ENCODE measurements around the gene CCDC192. TPM values are rescaled to one million over a fixed set of nuclear protein-coding genes. Genes with fewer than 3 reads are reported as not detected.

The CCDC192 gene
- polyA plus RNA-seq, 3 donors: not detected

DNA sequence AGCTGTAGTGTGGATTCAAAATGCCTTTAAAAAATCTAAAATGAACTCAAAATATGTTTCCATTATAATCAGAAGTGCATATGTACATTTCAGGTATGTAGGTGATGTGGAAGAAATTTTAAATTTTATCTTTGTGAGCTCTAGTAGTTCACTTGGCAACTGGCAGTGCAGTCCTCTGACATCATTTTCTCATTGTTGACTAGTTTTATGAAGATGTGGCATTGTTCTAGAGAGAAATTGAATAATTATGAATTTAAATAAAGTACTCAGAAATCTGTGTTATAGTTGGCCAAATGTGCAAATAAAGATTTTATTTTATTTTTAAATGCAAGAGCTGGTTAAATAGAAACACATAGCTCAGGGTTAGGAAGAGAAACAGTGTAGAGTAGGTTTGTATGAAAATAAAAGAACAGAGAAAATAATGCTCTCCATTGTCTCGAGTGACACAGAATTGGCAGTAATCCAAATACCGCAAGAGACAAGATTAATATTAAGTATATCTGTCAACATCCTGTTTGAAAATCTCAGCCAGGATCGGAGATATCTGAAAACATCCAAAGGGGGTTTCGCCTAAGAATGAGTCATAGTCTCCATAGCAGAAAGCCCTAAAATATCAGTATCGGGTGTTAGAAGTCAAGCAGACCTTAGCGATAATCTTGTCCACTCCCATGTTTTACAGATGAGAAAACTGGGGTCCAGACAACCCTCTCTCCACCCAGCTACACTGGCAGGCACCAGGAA, 189.4 kb downstream of the CCDC192 start:
- H3K4me1 ChIP-seq (ENCODE audit: control insufficient read depth in 1 of 2, insufficient read depth in 2 of 2, low read length in 2 of 2): no peaks in the 10 kb centered on the region
- no peak overlapping the region for H3K27ac ChIP-seq (ENCODE audit: low read depth in 1 of 2, low read length in 2 of 2)
- H3K9me3 ChIP-seq (replicated peaks in 1 of 2; ENCODE audit: control insufficient read depth in 1 of 2, insufficient read depth in 1 of 2, low read length in 2 of 2): no peaks in the 10 kb centered on the region
- H3K4me3 ChIP-seq (replicated peaks in 1 of 3; ENCODE audit: low read depth in 2 of 3, low read length in 3 of 3): no peak overlapping the region
- H3K4me2 ChIP-seq (replicated peaks; ENCODE audit: extremely low read depth, low read length, poor library complexity, severe bottlenecking): no peak overlapping the region
- Mint-ChIP-seq H3K27ac (no peak overlapping the region), H3K4me1 (no peaks in the 10 kb centered on the region), H3K27me3 (ENCODE audit: low read depth in 3 of 3) (peaks cover 0 to 3% (median 0%) of the 10 kb centered on the region in 3 donors), H3K9me3 (no peaks in the 10 kb centered on the region), H3K4me3 (no peak overlapping the region), H3K36me3 (no peaks in the 10 kb centered on the region)
- H3K79me2 ChIP-seq (ENCODE audit: insufficient read depth, low read length): no peaks in the 10 kb centered on the region
- WGBS (ENCODE audit: insufficient coverage): 69% methylated on average over 2 of the region's 6 CpGs
- DNase-seq: no peak
- no peak overlapping the region for H2AFZ ChIP-seq (ENCODE audit: insufficient read depth, low read depth, low read length, poor library complexity, severe bottlenecking)
- TF ChIP-seq, protein P1, sequence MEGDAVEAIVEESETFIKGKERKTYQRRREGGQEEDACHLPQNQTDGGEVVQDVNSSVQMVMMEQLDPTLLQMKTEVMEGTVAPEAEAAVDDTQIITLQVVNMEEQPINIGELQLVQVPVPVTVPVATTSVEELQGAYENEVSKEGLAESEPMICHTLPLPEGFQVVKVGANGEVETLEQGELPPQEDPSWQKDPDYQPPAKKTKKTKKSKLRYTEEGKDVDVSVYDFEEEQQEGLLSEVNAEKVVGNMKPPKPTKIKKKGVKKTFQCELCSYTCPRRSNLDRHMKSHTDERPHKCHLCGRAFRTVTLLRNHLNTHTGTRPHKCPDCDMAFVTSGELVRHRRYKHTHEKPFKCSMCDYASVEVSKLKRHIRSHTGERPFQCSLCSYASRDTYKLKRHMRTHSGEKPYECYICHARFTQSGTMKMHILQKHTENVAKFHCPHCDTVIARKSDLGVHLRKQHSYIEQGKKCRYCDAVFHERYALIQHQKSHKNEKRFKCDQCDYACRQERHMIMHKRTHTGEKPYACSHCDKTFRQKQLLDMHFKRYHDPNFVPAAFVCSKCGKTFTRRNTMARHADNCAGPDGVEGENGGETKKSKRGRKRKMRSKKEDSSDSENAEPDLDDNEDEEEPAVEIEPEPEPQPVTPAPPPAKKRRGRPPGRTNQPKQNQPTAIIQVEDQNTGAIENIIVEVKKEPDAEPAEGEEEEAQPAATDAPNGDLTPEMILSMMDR (IDR thresholded peaks at IDR 0.05): no peak
- H4K20me1 ChIP-seq (ENCODE audit: insufficient read depth, low read length): no peaks in the 10 kb centered on the region
- intact Hi-C loops (cut with micrococcal nuclease): no loop called here
- no peaks in the 10 kb centered on the region for H3K36me3 ChIP-seq (replicated peaks in 1 of 2; ENCODE audit: control insufficient read depth in 1 of 2, insufficient read depth in 2 of 2, low read length in 2 of 2)
- H3K9ac ChIP-seq (ENCODE audit: insufficient read depth, low read length, poor library complexity, severe bottlenecking): no peak overlapping the region
- H3K27me3 ChIP-seq (ENCODE audit: control insufficient read depth in 2 of 2, insufficient read depth in 2 of 2, low read length in 2 of 2): no peaks in the 10 kb centered on the region

DNA sequence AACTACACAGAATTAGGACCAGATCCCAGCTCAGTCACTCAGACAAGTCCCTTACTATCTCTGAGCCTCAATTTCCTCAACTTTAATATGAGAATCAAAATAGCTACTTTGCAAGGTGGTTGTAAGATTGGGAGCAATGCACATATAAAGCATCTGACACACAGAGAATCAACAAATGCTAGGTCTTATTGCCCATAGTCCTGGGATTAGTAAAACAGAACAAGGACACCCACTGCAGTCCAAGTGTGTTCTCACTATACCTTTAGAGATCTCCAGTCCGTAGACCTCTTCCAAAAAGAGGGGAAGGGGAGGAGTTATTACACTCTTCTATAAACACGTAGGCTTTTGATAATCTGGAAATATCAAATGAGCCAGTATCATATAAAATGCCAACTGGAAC, 190.0 kb downstream of the CCDC192 start:
- no peaks in the 10 kb centered on the region for H3K9me3 Mint-ChIP-seq
- Histone ChIP-seq H3K36me3 (replicated peaks in 1 of 2; ENCODE audit: control insufficient read depth in 1 of 2, insufficient read depth in 2 of 2, low read length in 2 of 2) (no peaks in the 10 kb centered on the region), H3K4me2 (replicated peaks; ENCODE audit: extremely low read depth, low read length, poor library complexity, severe bottlenecking) (no peak overlapping the region), H3K4me1 (ENCODE audit: control insufficient read depth in 1 of 2, insufficient read depth in 2 of 2, low read length in 2 of 2) (no peaks in the 10 kb centered on the region), H2AFZ (ENCODE audit: insufficient read depth, low read depth, low read length, poor library complexity, severe bottlenecking) (no peak overlapping the region), H3K27me3 (ENCODE audit: control insufficient read depth in 2 of 2, insufficient read depth in 2 of 2, low read length in 2 of 2) (no peaks in the 10 kb centered on the region), H3K4me3 (replicated peaks in 1 of 3; ENCODE audit: low read depth in 2 of 3, low read length in 3 of 3) (no peak overlapping the region), H4K20me1 (ENCODE audit: insufficient read depth, low read length) (no peaks in the 10 kb centered on the region), H3K27ac (ENCODE audit: low read depth in 1 of 2, low read length in 2 of 2) (no peak overlapping the region), H3K79me2 (ENCODE audit: insufficient read depth, low read length) (no peaks in the 10 kb centered on the region), H3K9ac (ENCODE audit: insufficient read depth, low read length, poor library complexity, severe bottlenecking) (no peak overlapping the region), H3K9me3 (replicated peaks in 1 of 2; ENCODE audit: control insufficient read depth in 1 of 2, insufficient read depth in 1 of 2, low read length in 2 of 2) (no peaks in the 10 kb centered on the region)
- intact Hi-C loops (cut with micrococcal nuclease): no loop called here
- TF ChIP-seq, protein P1 (IDR thresholded peaks at IDR 0.05): no peak
- H3K4me1 Mint-ChIP-seq: no peaks in the 10 kb centered on the region
- no peaks in the 10 kb centered on the region for H3K36me3 Mint-ChIP-seq
- DNase-seq: no peak
- no peak overlapping the region for H3K27ac Mint-ChIP-seq
- no CpG with 5 or more reads among the region's 2 CpGs for WGBS (ENCODE audit: insufficient coverage)
- no peak overlapping the region for H3K4me3 Mint-ChIP-seq
- peaks cover 0 to 3% (median 0%) of the 10 kb centered on the region in 3 donors for H3K27me3 Mint-ChIP-seq (ENCODE audit: low read depth in 3 of 3)
